Nucleus accumbens (tissue), 56 donors: Measurements from ENCODE around the gene USP31.
"Not testable (repeated sequence)": the region's sequence is repeated elsewhere in the genome, so short reads cannot be mapped to it uniquely, and the experiment has no call there.

Experiments used
- DNase-seq, 56 donors: peaks; one replicate each; lab custom pipeline; 2025; lab: John Stamatoyannopoulos, UW

The USP31 gene

DNA sequence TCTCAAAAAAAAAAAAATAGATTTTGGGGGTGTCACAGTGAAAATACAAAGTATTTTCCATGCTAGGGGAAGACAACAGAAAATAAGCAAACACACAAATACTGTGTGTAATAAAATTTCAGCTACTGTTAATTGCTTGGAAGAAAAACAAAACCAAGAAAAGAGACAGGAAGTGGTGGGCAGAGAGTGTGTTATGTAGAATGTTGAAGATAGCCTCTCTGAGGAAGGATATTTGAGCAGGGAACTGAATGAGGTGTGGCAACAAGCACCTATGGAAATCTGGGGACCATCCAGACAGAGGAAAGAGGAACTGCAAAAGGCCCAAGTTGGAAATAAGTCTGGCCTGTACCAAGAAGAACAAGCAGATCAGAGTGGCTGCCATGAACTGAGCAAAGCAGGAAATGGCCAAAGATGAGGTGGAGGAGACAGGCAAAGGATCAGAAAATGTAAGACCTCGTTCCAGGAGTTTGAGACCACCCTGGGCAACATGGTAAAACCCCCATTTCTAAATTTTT lies 7.8 kb upstream of the USP31 start:
- DNase-seq, result no peak

DNA sequence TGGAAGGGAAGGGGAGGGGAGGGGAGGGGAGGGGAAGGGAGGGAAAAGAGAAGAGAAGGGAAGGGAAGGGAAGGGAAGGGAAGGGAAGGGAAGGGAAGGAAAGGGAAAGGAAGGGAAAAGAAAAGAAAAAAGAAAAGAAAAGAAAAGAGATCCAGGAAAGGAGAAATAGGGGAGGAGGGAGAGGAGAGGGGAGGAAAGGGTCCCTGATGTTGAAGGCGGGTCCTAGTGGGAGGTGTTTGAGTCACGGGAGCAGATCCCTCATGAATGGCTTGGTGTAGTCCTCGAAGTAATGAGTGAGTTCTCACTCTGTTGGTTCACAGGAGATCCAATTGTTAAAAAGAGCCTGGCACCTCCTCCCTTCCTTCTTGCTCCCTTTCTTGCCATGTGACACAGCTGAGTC lies 6.9 kb upstream of the USP31 start:
- no peak for DNase-seq

DNA sequence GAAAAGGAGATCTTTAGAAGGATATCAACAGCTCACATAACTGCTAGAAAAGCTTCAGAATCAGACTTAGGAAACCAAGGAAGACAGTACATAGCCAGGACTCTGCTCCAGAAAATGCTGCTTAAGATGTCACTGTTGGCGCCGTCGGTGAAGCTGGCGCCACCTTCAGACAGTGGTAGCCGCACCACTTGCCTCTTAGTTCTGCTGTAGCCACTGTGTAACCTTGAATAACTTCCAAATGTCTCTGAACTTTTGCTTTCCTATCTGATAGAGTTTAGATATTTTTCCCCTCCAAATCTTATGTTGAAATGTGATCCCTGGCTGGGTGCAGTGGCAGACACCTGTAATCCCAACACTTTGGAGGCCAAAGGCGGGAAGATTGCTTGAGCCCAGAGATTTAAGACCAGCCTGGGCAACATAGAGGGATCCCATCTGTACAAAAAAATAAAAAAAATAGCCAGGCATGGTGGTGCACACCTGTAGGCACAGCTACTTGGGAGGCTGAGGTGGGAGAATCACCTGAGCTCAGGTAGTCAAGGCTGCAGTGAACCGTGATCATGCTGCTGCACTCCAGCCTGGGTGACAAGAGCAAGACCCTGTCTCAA lies 6.3 kb upstream of the USP31 start:
- peak in 1 of 56 donors; percentile 3 for DNase-seq

DNA sequence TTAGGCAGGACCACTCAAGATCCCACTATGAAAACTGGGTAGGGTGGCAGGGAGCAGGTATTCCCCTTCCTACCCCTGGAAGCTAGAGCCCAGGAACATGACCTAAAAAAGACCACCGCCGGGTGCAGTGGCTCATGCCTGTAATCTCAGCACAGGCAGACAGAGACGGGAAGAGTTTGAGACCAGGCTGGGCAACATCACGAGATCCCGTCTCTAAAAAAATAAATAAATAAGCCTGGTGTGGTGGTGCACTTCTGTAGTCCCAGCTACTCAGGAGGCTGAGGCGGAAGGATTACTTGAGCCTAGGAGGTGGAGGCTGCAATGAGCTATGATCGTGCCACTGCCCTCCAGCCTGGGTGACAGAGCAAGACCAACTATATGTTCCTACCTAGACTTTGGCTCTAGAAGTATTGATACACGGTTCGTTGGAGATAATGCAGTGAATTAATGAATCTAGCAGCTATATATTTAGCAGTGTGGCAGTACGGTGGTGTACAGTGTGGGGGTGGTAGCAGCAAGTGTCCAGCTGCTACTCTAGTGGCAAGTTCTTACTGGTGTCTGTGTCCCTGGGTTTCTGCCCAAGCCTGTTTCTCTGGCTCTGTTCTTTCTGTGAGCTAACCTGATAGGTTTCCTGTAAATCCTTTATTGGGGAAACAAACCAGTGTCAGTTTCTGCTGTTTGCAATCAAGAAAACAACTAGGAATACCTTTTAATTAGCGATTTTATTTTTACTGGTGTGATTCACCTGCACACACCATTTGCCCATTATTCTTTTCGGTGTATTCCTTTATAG lies 3.3 kb upstream of the USP31 start:
- no peak for DNase-seq

DNA sequence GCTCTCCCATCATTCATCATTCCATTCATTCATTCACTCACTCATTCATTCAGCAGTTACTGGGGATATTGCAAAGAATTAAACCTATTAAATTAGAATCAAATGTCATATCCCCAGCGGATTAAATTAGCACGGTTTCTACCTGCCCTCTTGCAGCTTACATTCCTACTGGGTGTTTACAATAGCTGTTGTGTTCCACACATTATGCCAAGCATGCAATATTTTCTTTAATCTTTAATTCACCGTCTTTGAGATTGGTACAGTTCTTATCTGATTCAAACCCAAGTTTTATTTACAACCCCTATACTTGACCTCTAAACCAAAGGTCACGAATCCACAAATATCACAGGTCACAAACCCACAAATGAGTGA lies 727 bp upstream of the USP31 start:
- DNase-seq, result no peak

DNA sequence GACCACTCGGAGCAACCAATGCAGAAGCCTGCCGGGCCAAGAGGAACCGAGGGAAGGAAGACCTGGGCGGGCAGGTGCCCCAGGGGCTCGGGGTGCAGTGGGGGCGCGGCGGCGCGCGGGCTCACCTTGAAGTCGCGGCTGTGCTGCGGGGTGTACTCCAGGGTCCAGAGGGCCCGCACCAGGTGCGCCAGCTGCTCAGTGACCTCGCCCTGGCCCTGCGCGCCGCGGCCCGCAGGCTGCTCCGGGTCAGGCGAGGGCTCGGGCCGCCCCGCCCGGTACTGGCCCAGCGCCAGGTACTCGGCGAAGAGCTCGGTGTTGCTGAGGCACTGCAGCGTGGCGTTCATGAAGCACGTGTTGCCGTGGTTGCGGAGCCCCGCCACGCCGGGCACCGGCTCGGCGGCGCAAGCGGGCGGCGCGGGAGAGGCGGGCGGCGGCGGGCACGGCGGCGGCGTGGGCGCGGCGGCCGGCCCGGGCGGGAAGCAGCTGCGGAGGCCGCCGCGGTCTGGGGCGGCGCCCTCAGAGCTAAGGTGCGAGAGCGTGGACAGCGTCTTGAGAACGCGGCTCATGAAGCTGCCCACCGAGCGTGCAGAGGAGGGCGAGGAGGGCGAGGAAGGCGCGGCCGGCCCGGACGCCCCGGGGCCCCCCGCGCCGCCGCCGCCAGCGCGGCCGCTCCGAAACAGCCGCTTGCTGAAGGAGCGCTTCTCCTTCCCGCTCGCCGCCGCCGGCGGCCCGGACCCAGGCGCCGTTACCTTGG lies 562 bp downstream of the USP31 start:
- DNase-seq, result peak in 35 of 56 donors; percentile 12 to 71 (median 43)

DNA sequence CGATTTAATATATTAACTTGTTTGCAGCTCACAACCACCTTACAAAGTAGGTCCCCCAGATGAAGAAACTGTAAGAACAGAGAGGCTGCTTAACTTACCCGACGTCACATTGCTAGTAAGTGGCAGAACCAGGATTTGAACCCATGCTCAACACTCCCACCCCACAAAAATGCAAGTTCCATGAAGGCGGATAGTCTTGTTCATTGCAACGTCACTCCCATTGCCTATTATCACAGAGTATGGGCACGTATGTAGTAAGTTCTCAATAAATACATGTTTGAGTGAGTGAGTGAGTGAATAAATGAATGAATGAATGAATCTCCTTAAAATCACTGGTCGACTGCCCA lies 1.1 kb downstream of the USP31 start:
- DNase-seq, result no peak

DNA sequence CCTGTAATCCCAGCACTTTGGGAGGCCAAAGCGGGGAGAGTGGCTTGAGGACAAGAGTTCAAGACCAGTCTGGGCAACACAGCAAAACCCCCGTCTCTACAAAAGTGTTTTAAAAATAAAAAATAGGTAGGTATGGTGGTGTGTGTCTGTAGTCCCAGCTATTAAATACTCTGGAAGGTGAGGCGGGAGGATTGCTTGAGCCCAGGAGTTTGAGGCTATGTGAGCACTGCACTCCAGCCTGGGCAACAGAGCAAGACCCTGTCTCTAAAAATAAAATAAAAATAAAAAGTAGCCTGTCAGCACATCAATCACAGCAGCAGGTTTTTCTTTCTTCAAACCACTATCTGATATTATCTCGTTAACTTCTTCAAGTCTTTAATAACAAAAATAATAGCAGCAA lies 1.6 kb downstream of the USP31 start:
- DNase-seq, result no peak

DNA sequence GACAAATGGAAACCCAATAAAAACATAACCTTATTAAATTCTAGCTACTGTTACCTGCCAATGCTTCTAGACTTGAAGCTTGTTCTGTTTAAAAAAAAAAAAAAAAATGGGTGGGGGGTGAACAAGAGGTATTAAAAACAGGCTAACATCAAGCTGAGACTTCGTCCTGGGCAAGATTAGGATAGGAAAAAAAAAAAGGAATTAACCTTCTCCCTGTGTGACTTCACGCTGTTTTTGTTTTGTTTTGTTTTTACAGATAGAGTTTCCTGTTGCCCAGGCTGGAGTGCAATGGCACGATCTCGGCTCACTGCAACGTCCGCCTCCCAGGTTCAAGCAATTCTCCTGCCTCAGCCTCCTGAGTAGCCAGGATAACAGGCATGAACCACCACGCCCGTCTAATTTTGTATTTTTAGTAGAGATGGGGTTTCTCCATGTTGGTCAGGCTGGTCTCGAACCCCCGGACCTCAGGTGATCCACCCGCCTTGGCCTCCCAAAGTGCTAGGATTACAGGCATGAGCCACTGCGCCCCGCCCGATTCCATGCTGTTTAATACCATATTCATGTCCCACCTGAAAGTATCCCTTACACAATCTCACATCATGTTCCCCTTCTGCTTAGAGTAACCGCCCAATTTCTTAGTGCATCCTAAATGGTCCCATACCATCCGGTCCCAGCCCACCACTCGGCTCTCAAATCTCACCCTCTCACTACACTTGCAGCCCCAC lies 2.2 kb downstream of the USP31 start:
- DNase-seq, result no peak

DNA sequence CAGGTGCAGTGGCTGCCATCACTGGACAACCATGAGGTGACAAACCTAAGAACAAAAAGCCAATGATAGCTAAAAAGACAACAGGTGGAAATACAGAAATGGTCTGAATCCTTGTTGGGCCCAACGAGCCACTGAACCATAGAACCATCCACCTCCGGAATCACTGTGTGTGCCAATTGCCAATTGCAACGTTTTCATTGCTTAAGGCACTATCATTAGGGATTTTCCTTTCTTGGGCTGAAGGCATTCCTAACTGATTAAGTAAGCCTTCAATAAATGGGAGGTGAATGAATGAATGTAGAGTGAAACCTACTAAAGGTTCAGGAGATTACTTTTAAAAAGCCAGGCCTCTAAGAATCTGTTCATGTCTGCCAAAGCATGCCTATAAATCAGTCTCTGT lies 3.6 kb downstream of the USP31 start:
- no peak for DNase-seq

DNA sequence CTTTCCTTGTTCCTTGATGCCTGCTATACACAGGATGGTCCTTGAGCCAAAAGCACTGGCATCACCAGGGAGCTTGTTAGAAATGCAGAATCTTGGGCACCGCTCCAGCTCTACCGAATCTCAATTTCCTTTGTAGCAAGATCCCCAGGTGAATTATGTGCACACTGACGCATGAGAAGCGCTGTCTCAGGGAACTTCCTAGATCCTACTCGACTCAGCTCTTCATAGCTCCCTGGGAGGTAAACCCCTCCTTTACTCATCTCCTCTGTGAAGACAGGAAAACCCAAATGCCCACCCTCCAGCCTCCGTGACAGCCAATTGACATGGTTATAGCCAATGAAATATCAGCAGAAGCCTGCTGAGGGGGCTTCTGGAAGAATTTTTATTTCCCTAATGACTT lies 4.1 kb downstream of the USP31 start:
- DNase-seq, result peak in 2 of 56 donors; percentile 8 to 22

DNA sequence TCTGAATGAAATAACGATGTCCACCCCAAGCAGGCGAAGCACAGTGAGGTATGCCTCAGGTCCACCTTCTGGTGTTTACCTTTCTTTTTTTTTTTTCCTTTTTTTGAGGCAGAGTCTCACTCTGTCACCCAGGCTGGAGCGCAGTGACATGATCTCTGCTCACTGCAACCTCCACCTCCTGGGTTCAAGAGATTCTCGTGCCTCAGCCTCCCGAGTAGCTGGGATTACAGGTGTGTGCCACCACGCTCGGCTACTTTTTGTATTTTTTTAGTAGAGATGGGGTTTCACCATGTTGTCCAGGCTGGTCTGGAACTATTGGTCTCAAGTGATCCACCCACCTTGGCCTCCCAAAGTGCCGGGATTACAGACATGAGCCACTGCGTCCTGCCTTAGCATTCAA lies 4.9 kb downstream of the USP31 start:
- DNase-seq, result not testable (repeated sequence)

DNA sequence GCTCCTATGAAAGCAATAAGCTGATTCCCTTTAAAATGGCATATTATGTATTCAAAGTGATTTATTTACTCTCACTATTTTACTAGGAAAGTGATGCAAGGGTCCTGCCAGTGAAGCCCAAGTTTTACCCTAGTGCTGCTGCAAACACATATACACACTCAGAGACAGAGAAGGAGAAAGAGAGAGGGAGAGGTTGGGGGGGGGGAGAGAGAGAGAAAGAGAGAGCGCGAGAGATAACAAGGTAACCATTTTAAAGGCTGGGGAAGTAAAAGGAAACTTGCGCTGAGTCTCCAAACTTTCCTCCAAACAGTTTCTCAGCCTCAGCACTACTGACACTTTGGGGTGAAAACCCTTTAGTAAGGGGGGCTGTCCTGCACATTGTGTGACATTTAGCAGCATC lies 5.9 kb downstream of the USP31 start:
- DNase-seq, result no peak

DNA sequence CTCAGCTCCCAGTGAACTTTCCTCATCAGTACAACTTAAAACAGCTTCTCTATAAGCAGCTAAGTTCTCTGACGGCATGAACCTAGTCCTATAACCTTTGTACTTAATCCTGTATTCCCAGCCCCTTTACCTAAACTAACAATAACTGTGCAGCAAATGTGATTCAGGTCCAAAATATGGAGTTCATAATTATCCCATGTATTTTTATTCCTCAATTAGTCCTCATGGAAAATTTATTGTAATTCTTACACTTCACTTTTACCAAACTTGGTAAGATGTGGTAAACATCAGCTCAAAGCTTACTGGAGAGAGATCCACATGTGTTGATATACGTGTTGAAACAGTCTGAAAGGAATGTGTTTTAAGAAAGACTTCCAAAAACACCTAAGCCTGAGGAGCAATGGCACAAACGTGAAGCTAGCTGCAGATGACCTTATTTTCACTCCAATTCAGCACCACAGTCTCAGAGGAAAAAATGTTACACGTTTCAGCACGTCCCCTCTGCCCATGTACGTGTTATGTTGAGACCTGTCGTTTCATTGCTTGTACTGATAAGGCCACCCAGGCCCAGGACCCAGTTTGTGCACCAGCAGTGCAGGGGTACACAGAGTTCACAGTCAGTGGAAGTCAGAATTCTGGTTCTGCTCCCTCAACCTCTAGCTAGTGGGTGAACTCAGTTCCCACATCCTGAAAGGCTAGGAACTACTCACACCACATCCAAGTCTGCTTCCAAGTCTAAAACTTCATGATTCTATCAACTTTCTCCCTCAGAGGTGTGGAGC lies 7.1 kb downstream of the USP31 start:
- no peak for DNase-seq

DNA sequence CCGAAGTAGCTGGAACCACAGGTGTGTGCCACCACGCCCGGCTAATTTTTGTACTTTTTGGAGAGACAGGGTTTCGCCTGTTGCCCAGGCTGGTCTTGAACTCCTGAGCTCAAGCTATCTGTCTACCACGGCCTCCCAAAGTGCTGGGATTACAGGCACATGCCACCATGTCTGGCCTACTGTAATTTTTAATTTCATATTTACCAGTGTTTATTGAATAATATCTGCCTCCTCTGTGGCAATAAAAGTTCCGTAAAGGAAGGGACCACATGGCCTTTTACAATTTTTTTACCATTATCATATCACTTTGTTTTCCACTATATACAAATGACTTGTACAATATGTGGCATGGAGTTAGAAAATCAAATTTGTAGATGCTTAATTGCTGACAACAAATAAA lies 7.8 kb downstream of the USP31 start:
- DNase-seq, result no peak

DNA sequence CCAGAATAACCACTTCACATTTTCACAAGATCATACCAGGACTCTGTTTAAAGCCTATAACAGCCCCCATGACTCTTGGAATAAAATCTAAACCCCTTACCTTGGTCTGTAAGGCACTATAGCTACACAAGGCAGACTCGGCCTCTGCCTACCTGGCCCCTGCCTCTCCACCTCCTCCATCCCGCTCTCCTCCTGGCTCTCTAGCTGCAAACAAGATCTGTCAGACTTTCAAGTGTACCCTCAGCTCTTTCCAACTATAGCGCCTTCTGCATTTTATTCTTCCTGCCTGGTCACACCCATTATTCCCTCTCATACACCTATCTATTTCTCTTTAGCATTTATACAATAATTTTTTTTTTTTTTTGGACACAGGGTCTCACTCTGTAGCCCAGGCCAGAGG lies 8.2 kb downstream of the USP31 start:
- no peak for DNase-seq

DNA sequence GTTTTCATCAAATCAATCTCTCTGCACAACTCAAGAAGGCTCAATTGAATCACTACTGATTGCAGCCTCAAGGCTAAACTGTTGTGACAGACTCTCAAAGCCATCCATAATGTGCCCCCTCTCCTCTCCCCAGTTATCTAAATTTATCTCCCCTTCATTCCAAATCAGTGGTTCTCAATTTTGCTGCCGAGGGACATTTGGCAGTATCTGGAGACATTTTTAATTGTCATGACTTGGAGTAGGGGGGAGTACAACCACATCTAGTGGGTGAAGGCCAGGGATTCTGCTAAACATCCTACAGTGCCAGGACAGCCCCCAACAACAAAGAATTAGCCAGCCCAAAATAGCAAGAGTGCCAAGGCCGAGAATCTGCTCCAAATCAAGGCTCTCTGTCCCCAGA lies 9.1 kb downstream of the USP31 start:
- no peak for DNase-seq

DNA sequence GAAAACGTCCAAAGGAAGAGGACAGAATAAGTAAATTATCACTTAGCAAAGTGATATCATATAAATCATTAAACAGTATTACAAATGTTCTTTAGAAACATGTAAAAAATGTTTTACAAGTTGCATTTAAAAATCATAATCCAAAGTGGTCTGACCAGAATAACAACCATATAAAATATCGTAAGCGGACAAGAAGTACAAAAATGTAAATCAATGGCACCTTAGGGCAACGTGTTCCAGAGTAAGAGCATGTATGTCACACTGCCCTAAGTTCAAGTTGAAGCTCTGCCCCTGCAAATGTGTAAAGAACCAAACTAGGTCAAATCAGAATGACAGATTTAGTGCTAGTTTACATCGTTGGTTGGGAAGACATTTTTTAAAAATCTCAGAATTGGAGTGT lies 11.4 kb downstream of the USP31 start:
- DNase-seq, result no peak

DNA sequence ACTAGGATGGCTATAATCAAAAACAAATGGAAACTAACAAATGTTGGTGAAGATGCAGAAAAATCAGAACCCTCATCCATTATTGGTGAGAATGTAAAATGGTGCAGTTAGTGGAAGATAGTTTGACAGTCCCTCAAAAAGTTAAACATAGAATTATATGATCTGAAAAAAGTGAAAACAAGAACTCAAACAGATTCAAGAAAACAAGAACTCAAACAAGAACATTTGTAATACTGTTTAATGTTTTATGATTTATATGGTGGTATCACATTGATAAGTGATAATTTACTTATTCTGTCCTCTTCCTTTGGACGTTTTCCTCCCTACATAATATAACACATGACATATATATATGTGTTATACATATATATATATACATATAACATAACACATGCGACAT lies 12.0 kb downstream of the USP31 start:
- DNase-seq, result no peak

DNA sequence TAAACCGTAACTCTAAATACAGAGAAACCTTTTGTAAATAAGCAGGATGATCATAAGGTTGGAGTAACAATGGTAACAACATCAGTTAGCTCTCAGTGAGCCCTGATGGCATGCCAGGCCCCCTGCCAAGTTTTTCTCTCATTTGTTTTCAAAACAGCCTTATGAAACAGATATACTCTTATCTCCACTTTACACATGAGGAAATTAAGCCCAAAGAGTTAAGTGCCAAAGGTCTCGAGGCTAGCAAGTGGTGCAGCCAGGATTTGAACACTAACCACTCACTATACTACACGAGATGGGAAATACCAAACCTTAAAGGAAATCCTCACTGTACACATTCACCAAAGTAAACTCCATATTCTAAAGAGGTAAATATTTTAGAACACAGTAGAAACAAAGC lies 15.0 kb downstream of the USP31 start:
- DNase-seq, result no peak
